Smooth muscle cell of the brain vasculature (primary cell): ENCODE data around the gene SSBP4.

ENCODE experiments used
- DNase-seq: peaks from one replicate; pipeline ENCODE4 v3.0.0-alpha.2; 2012; ENCODE audit warnings: low read depth, low spot score

The SSBP4 gene

DNA sequence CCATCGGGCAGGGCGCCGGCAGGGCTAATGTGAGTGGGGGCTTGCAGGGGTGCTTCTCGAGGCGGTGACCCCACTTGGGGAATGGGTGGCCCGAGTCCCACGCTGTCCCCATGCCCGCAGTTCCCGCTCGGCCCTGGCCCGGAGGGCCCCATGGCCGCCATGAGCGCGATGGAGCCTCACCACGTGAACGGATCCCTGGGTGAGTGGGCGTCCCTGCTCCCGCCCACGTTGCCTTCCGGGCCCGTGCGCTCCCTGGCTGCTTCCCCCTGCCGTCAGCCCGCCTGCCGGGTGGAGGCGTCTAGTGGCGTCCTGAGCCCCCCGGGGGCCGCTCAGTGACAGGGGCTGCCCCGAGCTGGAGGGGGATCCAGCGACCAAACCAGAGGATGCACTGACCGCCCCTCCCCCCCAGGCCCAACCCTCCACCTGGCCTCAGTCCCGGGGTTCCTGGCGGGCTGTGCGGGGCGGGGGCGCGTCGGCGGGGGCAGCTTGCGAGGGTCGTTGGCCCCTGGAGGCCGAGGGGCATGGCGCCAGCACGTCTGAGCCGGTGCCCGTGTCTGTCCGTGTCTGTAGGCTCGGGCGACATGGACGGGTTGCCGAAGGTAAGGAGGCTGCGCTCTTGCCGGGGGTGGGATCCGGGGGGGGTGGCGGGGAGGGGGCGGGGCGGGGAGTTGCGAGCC, 14.0 kb downstream of the SSBP4 start:
- DNase-seq = no peak

DNA sequence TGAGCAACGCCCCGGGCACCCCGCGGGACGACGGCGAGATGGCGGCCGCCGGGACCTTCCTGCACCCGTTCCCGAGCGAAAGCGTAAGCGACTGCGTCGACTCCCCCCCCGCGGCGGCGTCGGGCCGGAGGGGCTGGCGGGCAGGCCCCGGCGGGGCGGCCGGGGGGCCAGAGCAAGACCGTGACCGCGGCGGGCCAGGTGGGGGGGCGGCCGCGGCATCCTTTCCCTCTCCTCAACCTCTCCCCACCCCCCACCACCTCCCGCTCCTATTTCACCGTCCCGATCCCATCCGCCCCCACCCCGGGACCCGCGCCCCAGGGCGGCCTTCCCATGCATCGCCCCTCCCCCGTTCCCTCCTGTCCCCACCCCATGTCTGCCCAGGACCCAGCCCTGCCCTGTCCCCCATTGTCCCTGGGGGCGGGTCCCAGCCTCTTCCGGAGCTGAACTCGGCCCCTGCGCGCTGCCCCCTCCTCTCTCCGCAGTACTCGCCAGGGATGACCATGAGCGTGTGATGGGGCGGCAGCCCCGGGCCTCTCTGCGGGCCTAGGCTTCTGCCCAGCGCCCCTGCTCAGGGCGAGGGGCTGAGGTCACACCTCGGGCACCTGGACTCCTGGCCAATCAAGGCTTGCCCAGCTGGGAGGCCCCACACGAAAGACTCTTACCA, 14.7 kb downstream of the SSBP4 start:
- DNase-seq = no peak

DNA sequence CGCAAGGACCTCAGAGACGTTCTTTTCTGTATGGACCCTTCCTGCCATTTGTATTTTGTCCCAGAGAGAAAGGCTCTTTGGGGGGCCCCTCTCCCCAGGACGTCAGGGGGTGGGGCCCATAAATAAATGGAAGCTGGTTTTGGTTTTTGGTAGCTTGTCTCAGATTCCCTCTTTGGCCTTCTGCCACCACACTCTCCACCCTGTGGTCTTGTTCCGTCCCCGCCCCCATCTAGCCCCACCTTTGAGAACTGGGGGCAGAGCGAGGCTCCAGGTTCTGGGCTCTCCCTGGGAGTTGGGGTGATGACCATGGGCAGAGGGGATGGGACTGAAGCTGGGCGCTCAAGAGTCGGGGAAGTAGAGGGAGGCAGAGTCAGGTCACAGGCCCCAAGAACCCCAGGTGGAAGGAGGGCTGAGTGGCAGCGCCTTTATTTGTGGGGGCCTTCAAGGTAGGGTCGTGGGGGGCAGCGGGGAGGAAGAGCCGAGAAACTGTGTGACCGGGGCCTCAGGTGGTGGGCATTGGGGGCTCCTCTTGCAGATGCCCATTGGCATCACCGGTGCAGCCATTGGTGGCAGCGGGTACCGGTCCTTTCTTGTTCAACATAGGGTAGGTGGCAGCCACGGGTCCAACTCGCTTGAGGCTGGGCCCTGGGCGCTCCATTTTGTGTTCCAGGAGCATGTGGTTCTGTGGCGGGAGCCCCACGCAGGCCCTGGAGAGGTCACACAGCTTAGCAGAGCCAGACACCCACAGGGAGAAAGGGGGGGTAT, 15.4 kb downstream of the SSBP4 start:
- no peak for DNase-seq

DNA sequence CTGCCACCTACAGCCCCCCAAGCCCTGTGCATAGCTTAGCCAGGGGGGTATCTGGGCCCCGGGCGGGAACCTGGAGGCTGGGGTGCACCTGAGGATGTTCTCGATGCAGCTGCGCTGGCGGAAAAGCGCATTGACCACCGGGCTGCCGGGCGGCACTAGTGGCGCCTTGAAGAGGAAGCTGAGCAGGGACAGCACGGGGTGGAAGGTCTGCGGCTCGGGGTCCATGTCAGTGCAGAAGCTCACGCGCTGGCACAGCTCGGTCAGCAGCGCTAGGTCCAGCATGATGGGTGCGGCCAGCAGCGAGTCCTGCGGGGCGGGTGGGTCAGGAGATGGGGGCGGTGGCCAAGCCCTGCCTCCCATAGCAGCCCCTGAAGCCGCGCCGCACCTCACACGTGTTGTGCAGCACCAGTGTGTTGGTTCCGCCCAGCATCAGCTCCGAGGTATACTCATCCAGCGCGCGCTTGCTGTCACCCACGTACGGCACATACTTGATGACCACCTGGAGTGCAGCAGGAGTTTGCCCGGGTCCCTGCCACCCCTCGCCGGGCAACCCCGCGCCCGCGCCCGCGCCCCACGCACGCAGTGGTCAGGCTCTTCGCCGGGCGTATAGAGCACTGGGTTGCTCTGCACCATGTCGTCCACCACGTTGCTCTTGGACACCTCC, 16.1 kb downstream of the SSBP4 start:
- DNase-seq = no peak

DNA sequence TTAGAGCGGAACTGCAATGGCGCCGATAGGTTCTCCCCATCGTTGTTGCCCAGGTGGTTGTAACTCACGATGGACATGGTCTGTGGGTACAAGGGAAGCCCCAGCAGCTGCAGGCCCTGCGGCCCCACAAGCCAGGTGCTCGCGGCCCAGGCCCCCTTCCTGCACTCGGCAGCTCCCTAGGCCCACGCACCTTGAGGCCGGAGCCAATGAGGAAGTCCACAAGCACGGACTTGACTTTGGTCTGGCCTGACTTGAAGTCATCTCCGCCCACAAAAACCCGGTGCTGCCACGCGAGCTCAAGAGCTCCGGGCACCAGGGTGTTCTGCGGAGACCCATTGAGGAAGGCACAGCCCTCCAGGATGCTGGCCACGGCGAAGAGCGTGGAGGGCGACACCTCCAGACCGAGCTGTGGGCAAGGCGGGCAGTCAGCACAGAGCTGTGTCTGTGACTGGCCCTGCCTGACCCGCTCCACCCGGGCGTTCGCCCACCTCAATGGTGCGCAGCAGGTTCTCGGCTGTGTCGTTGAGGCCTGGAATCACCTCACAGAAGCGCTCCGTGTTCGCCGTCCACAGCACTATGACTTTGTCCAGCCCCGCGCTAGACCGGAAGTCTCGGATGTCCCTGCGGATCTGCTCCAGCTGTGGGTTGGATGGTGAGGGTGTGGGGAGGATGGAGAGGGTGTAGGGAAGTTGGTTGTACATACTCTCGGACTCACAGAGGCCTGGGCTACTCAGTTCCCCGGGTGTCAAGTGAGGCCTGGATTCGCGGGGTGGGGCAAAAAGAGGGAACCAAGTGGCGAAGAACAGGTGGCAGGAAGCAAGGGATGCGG, 16.9 kb downstream of the SSBP4 start:
- DNase-seq = no peak

DNA sequence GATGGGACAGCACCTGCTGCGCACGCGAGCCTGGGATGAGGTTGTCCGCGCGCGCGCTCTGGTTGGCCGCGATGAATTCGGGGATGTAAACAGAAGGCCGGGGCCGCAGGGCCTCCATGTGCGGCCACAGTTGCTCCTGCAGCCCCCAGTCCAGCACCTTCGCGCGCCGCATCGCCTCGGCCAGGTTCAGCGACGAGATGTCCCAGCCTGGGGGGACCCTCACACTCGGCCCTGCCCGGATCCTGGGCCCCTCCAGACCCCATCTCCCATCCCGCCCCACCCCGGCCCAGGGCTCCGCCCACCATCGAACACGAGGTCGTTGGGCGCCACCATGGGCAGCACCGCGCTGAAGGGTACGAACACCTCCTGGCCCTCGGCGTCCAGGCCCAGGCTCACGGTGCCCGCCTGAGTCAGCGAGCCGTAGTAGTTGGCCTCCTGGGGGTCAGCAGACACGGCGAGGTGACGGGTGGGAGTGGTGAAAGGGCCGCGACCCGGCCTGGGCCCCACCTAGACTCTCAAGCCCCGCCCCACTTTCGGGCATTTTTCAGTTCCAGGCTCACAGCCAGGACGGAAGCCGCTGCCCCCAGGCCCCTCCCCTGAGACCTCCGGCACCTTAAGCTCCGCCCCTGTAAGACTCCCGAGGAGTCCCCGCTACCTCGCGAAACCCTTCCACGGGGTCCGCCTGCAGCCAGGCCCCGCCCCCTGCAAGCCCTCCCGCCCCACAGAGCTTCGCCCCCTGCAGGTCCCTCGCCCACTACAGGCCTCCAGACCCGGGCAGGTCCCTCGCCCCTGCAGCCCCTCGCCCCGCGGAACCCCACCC, 17.7 kb downstream of the SSBP4 start:
- no peak for DNase-seq

DNA sequence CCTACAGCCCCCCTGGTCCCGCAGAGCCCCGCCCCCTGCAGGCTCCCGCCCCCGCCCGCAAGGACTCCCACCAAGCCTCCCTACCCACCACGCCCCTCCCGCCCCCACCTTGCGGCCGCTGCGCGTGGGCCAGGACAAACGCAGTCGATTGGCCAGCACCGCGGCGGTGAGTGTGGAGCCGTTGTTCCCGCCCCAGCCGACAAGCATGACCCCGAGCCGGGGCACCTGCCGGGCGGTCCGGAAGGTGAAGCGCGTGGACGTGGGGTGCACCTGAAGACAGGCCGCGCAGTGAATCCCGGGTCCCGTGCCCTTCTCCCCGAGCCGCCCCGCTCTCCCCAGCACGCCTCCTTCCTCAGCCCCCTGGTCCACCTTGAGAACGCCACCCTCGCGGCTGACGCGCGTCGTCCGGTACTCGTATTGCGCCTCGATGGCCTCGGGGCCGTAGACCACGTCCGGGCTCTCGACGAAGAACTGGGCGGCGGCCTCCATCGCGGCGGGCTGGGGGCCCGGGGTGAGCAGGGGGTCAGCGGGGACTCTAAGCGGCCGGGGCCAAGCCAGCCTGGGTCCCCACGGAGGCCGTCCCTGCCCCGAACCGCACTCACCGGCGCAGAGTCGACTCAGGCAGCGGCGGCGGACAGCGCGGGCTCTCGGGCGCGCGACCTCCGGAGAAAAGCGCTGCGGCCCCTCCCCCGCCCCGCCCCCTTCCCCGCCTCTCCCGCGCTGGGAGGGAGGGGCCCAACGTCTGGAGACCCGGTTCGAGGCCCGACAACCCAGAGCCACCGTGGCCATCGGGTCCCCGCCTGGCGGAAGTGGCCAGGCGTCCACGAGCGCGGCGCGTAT, 18.5 kb downstream of the SSBP4 start, which contains the start of gene ISYNA1:
ISYNA1 (minus strand) TSS at position 643 of the 840 bp plus-strand sequence; CDS start at position 489, 154 bp downstream.
- DNase-seq = no peak

DNA sequence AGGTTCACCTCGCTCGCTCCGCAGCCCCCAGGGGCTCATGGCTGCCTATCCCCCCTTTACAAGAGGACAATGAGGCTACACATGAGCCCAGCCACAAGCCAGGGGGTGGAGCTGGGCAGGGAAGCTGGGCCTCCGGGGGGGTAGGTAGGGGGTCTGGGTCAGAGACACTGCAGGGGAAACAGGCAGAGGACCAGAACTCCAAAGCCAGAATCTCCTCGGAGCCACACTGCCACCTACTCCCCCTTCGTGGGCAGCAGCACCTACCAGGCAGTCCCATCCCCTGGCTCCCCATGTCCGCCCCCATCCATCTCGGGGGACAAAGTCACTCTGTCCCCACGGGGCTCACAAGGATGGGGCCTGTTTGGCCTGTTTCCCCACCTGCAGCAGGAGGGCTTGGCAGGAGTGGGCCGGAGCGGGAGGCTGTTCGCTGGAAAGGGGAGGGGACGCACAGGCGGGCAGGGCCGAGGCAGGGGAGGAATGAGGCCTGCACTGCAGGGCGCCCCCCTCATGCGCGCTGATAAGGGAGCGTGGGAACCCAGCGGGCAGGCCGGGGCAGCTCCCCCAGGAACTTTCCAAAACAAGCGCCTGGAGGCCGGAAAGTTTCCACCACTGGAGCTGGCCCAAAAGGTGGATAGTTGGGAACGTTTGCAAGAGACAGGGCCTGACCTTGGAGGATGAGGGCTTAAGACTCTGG, 19.3 kb downstream of the SSBP4 start:
- DNase-seq = no peak

DNA sequence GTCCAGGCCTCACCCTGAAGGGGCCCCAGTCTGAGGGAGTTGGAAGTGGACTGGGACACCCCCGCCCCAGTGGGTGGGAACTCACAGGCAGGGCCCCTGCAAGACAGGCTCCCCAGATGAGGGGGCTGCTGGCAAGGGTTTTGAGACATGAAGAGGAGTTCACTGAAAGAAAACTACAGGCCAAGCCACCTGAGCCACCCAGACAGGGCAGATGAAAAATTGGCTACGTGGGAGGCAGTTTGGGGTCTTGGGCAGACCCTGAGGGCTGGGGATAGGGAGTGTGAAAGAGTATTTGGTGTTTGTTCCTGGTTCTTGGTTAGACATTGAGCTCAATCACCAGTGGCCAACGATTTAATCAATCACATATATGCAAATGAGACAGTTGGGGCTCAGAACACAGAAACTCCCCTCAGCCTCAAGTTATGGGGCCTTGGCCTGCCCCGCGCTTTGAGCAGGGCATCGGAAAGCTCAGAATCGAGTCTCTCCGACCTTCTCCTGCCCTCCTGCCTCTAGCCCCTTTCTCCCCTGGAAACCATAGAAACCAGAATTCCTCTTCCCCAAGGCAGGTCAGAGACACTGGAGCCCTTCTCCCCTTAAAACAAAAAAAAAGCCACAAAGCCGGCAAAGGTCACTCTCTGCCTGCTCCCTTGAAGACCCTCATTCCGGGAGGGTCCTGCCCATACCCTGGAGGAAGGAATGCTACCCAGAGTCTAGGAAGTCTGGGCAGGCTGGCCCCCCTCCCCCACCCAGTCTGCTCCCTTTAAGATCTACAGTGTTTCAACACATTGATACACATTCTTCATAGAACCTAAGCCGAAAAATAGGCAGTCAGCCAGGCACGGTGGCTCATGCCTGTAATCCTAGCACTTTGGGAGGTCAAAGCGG, 20.1 kb downstream of the SSBP4 start:
- no peak for DNase-seq

DNA sequence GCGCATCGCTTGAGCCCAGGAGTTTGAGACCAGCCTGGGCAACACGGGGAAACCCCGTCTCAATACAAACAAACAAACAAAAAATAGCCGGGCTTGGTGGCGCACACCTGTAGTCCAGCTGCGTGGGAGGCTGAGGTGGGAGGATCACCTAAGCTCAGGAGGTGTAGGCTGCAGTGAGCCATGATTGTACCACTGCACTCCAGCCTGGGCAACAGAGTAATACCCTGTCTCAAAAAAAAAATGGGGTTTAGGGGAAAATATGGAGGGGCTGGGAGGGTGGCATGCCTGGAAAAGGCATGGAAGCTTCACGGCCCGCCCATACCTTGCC, 20.7 kb downstream of the SSBP4 start:
- no peak for DNase-seq

DNA sequence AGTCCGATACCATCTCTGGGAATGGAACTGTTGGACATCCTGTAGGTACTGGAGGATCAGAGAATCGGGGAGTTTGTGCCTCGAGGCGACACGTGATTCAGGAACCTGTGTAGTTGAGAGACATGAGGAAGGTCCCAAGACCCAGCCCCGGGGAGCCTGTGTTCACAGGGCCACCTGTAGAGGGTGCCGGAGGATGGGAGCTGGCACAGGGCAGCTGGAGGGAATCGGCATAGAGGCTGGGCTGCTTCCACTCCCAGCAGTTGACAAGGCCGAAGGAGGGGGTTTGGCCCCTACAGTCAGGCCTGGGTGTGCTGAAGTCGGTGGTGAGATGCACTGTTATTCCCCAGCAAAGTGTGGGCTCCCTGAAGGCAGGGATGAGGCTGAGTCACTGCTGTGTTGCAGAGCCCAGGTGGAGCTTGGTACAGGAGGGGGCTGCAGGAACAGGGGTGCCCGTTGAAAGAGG, 21.2 kb downstream of the SSBP4 start:
- no peak for DNase-seq

DNA sequence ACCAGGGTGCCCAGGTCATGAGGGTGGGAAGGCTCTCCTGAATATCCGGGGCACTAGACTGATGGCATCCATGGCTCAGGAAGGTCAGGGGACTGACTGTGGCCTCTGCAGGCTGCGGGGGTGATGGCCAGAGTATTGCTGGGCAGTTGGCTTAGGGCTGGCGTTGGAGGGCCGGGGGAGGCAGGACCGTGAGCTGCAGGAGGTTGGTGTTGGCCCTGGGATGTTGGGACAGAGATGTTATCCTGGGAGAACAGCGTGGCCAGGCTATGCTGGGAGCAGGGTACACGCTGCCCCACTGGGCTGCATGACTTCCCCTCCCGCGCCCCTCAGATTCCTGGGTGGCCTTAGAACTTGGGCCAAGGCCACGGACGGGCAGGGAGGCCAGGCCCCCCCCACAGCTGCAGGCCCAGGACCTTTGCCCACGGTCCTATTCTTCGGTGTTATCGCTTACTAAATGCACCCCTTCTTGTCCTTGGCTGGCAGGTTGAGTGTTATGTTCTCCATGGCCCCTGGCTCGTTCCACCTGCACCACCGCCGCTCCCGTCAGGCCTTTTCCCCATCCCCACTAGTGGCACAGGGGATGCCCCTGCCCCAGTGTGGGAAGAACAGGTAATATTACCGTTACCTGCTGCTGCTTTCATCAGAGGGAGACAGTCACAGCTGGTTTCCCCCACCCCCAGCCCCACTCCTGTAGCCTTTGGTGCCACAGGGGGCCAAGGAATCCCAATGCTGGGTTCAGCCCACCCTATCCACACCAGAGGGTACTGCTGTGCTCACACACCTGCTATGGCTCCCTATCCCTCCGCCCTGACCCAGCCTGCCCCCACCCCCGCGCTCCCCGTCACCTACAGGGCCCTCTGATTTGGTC, 22.0 kb downstream of the SSBP4 start:
- no peak for DNase-seq

DNA sequence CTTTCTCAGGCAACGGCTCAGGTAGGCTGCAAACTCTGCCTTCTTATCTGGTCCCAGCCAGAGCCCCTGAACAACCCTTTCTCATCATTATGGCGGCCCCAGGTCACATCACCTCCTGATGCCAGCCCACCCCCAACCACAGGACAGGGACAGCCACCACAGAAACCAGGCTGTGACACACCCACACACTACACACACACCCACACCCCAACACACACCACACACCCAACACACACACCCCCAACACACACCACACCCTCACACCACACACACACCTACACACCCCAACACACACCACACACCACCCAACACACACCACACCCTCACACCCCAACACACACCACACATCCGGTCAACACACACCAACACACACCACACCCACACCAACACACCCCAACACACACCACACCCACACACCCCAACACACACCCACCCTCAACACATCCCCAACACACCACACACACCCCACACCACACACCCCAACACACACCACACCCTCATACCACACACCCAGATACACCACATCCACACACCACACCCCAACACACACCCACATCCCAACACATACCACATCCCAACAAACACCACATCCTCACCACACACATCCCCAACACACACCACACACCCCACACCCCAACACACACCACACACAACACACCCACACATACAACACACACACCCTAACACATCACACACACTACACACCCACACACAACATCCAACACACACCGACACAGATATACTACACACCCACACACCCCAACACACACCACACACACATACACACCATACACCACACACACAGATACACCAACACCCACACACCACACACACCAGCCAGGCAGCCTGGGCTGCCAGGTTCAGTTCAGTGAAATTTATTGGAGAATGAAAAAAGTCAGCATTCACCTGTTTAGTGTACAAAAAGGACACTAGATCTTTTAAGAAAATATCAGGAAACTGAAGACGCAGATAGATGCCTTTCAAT, 22.9 kb downstream of the SSBP4 start:
- DNase-seq = no peak

DNA sequence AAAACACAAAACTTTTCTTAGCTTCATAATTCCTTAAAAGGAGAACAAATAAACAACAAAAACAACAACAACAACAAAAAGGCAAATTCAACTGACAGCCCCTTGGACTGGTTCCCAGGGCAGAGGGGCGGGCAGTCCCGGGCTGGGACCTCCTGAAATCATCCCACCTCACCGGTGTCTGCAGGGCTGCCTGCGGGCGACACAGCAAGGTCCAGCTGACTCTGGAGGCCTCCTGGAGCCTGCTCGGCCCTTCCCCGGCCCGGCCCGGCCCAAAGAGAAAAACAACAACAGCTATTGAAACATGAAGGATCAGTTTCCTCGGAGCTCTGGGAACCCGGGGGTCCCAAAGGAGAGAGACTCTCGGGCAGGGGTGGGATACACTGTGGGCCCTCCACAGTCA, 23.7 kb downstream of the SSBP4 start:
- no peak for DNase-seq

DNA sequence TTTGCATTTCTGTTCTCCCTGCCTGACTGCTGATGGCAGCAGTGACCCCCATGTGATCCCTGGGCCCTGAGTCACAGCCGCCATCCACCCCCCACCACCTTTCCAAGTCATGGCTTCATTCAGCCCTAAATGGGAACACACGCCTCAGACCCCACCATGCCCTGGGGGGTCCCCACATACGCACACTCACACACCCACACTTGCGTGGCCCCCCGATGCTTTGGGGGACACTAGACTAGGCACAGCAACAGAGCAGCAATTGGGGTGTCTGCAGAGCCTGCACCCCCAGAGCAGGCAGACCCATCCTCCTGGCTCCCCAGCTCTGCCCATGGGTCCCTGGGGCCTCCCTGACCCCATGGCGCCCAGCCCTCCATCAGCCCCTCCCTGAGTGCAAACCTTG, 24.2 kb downstream of the SSBP4 start:
- DNase-seq = no peak

DNA sequence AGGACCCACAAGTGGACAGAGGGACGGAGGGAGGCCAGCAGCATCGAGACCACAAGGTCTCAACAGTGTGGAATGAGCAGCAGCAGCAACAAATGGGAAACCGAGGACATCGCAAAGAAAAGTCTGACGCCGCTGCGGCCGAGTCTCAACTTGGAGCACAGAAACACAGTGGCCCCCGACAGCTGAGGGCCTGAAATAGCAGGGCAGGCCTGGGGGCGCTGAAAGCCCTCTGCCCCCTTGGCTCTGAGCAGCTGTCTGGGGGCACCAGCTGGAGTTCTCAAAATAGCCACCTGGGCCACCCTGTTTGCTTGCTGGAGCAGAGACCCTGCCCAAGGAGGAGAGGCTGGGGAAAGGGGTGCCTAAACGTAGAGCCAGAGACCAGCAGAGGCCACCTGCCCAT, 24.6 kb downstream of the SSBP4 start:
- no peak for DNase-seq
